Raji (cell line): ENCODE measurements around the gene OR52N5.

ENCODE experiments used
- POLR2A ChIP-seq: IDR thresholded peaks from 2 replicates; pipeline ENCODE4 v1.6.1; 2011; ENCODE audit warnings: low read depth, low read length, control low read depth; ENCODE audit not compliant: insufficient read depth

Gene OR52N5

DNA sequence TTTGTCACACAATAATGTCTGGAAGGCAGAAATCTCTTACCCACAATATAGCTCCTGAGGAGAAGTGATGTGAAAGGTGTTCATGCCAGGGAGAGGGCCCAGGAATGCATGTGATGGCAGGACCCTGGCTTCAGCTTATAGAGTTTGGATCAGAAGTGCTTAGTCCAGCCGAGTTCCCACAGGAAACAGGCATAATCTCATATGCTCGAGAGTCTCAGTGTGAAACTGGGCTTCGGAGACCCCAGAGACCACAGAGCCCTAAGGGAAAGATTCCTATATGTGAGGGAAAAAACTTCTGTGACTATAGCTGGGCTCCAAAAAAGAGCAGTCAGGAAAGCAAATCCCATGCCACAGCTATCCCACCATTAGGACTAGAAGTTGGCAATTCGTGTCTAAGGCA, at the start of gene OR52N5:
Gene OR52N5, minus strand, starts transcription at position 101 of the 400 bp plus-strand sequence. CDS start 4,721 bp downstream, outside the sequence.
- no peak for TF ChIP-seq POLR2A

DNA sequence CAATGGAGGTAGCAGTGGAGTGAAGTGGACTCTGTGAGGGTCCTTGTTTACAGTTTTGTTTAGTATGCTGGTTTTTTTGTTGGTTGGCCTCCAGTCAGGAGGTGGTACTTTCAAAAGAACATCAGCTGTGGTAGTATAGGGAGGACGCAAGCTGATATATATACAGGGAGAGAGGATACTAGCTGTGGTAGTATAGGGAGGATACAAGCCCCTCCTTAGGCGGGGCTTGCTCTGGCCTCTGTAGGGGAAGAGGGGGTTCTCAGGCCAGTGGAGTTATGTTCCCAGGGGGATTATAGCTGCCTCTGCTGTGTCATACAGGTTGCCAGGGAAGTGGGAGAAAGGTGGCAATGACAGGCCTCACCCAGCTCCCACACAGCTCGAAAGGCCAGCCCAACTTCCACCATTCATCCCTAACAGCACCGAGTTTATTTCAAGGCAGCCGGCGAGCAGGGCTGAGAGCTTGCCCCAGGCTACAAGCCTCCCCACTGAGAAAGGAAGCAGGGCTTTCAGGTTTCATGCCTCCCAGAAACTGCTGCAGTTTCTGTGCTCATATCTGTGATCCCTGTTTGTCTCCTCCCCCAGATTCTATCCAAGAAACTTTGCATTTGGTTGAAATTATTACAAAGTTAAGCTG, 48.2 kb upstream of the OR52N5 start:
- no peak for TF ChIP-seq POLR2A

DNA sequence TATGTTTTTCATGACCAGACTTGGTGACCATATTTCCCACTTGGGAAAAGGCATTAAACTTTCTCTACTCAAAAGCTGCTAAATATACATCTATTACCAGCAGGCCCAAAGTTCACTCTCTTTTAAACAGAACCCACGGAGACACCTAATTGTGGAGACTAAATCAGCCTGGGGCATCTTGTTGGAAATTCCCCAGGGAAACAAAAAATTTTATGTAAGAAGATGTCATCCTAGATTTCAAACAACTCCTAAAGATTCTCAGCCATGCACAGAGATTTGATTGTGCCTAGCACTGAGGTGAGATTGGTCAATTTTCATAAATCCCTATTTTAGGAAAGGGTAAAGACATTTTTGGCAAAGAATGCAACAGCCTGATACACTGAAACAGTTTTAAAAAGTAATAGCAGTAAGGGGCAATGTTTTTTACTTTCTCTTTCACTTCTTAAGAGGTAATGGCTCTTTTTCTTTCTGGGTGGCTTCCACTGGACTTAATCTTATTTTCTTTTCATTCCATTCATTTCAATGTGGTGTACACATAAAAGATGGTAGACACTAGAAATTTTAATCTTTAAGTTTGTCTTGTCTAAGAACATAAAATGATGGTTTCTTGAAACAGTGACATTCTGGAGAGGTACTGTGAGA, 35.2 kb upstream of the OR52N5 start:
- no peak for TF ChIP-seq POLR2A

DNA sequence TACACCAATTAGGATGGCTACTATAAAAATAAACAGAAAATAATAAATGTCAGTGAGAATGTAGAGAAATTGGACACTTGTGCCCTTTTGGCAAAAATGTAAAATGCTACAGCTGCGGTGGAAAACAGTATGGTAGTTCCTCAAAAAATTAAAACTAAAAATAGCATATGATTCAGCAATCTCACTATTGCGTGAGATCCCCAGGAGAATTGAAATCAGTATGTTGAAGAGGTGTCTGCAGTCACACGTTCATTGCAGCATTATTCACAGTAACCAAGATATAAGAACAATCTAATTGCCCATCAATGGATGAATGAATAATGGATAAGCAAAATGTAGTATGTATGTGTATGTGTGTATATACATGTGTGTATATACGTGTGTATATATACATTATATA, 32.4 kb upstream of the OR52N5 start:
- no peak for TF ChIP-seq POLR2A

DNA sequence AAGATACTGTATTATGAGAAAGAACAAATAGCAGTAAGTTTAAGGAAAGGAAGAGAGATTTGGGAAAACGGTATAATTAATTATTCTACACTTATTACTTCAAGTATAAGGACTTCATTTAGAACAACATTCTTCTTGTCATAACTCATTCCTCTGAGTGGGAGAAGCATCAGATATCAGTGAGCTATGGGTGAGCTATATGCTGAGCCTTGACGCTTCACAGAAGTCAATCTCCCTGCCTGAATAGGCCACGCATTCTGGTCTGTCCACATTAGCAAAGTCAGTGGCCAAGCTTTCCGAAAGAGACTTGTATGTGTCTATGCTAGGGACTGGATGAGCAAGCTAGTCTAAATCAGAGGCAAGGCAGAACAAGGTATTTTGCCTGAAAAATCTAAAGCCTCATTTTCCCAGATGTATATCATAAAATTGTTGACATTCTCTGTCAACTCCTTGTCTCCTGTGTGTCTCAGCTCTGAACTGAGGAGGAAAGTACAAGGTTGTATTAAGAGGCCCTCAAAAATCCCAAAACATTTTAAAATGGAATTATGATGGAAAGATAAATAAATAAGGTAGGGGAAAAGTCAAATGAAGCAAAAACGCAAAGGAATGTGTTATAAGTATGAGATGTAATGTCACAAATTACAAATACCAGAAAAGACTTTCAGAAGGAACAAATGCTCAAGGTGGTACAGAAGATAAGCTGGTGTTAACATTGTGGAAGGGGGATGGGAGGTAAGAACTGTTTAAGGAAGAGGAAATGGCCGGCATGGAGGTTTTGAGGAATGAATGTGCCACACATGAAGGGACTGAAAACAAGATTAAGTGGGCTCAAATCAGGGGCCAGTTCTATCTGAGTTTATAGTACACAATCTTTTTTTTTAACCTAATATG, 27.0 kb upstream of the OR52N5 start:
- no peak for TF ChIP-seq POLR2A

DNA sequence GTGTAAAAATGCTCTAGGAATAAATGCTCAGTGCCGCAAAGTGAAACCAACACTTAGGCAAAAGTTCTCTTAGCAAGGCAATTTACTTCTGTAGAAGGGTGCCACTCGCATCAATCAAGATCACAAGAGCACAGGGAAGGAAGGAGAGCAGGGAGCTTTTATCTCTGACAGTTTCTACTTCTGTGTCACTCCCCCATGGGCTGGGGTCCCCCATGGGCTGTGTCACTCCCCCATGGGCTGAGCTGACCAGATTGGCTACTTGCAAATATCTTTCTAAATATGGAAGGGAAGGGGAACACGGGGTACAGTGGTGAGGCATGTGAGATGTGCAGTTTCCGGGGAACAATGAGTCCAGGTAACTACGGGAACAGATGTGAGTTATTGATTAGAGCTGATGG, 26.0 kb upstream of the OR52N5 start:
- TF ChIP-seq POLR2A = no peak

DNA sequence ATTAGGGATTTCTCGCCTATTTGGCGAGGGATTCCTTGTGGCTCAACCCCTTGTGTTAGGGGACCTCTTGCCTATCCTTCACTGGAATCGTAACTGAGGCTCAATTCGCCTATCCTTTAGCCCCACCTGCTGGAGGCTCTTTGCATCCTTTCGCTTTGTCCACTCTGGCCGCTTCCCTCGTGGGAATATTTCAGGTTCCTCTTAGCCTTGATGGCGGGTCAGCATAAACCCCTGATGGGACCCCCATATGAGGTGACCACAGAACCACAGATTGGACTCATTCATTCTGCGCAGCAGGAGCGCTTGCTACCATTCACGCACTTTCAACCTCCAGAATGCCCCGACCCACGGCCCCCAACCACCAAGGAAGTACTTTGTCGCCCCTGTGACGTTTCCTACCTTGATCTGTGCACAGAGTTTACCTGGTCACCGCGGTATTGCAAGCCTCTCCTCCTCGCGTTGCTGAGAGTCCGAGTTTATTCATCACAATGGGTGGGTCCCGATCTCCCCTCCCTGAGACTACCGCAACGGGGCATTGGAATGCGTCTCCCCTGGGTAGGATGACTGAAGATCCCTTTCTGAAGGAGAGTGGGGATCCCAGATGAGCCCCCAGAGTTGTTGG, 25.5 kb upstream of the OR52N5 start, which contains the start of gene OR52N2:
Gene OR52N2, plus strand, starts transcription at position 425 of the 622 bp plus-strand sequence. CDS start 11,412 bp downstream, outside the sequence.
- no peak for TF ChIP-seq POLR2A

DNA sequence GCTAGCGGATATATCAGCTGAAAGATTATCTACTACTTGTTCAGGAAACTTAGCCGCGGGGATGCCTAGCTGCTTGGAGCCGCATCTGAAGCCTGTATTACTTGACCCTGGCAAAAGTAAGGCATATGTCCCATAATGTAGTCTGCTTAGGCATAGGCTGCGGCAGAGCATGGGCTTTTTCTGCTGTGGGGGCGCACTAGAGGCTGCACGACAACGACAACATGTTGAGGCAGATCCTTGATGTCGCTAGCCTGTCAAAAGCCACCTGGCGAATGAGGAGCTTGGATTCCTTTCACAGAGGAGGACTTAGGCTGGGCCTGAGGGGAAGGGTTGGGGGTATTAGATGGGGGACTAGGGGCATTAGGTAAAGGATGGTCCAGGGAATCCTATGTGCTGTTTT, 24.4 kb upstream of the OR52N5 start:
- TF ChIP-seq POLR2A = no peak

DNA sequence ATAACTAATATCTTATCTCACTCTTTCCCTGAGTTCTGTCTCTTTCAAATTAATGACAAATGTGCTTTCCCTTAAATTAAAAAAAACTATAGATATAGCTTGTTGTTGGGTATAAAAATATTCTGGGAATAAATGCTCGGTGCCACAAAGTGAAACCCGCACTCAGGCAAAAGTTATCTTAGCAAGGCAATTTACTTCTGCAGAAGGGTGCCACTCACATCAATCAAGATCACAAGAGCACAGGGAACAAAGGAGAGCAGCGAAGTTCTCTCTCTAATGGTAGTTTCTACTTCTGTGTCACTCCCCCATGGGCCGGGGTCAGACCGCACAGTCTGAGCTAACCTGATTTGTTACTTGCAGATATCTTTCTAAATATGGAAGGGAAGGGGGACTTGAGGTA, 20.8 kb upstream of the OR52N5 start:
- no peak for TF ChIP-seq POLR2A

DNA sequence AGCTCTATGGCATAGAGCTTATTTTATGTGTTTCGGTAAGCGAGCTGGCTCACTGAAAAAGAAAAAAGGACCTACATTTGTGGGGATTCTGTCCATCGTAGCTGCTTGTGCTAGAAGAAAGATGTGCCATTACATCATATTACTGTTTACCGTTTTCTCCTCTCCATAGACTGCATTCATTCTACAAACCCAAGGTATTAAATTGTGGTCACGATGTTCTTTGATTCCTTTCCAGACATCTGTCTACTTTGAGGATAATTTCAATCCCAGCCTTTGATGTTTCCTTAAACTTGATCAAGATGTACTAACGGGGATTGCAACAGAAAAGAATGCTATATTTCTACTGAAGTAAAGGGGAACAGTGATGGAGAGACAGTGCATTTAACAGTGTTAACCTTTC, 13.4 kb upstream of the OR52N5 start:
- no peak for TF ChIP-seq POLR2A

DNA sequence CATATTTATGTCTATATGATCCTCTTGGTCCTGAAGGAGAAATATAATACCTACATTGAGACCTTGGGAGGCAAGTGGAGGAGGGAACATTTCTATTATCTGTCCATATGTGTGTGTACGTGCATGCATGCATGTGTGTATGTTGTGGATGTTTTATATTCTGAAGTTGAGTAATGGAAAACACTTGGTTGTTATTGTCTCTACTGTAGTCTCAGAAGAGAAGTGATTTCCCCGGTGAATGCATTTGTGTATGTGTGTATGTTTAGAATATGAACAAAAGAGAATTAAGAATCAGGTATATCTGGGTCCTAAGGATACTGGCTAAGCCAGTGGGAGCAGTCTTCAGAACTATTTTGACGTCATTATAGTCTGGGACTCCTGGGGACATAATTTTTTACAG, 8.0 kb upstream of the OR52N5 start, which contains the start of gene OR52N1:
Gene OR52N1, minus strand, starts transcription at position 101 of the 400 bp plus-strand sequence. CDS start 2,449 bp downstream, outside the sequence.
- no peak for TF ChIP-seq POLR2A

DNA sequence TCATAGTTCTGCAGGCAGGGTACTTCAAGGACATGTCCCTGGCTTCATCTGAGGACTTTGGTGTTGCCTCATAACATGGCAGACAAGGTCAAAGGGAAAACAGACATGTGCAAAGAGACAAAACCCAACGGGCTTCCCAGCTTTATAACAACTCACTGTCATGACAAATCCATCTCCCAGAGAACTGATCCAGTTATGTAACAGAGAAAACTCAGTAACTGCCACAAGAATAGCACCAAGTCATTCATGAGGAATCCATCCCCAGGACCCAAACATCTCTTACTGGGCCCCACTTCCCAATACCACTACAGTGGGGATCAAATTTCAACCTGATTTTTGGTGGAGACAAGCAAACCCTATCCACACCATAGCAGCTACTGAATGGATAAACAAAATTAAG, 16.1 kb downstream of the OR52N5 start:
- no peak for TF ChIP-seq POLR2A

DNA sequence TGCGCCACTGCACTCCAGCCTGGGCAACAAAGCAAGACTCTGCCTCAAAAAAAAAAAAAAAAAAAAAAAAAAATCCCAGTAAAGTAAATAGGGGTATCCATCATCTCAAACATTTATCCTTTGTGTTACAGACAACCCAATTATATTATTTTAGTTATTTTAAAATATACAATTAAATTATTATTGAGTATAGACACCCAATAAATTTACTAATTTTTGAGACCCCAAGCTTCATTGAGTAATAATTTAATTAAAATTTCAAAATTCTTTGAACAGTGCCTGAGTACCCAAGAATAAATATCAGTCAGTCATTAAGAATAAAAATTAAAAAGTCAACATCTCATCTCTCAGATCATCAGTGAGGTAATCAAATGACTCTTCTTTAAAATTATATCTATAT, 29.2 kb downstream of the OR52N5 start, which contains the start of gene OR52N4:
Gene OR52N4, plus strand, starts transcription at position 301 of the 400 bp plus-strand sequence. CDS start 498 bp downstream, outside the sequence.
- no peak for TF ChIP-seq POLR2A

DNA sequence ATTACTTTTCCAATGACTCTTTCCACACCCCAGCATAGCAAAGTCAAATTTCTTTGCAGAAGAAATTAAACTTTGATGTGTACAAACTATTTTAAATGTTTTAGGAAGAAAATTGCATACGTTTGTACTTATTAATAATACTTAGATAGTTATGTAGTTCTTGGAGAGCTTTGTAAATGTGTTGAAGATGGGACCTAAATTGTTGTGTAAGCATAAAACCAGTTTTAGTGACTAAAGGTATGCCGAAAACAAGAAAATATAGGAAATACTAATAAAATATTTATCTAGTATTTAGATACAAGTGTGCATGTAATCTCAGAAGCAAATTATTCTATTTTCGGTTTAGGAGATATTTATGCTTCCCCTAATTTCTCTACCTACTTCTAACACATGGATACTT, 33.3 kb downstream of the OR52N5 start:
- TF ChIP-seq POLR2A = no peak

DNA sequence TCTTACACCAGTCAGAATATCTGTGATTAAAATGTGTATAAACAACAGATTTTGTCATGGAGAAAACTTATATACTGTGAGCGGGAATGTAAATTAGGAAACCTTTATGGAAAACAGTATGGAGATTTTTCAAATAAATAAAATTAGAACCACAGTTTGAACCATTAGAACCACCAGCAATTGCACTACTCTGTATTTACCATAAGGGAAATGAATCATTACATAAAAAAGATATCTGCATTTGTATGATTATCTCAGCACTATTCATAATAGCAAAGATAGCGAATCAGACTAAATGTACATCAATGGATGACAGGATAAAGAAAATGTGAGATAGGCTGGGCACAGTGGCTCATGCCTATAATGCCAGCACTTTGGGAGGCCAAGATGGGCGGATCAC, 36.5 kb downstream of the OR52N5 start:
- no peak for TF ChIP-seq POLR2A
